Ishikawa (cell line): Measurements from ENCODE around the gene FAM221B.

ENCODE experiments used
- NFIC ChIP-seq: IDR thresholded peaks from 2 replicates; pipeline ENCODE4 v1.6.1; 2012
- YY1 ChIP-seq: IDR thresholded peaks from 2 replicates; pipeline ENCODE4 v1.6.1; 2012; ENCODE audit warnings: low read depth

DNA sequence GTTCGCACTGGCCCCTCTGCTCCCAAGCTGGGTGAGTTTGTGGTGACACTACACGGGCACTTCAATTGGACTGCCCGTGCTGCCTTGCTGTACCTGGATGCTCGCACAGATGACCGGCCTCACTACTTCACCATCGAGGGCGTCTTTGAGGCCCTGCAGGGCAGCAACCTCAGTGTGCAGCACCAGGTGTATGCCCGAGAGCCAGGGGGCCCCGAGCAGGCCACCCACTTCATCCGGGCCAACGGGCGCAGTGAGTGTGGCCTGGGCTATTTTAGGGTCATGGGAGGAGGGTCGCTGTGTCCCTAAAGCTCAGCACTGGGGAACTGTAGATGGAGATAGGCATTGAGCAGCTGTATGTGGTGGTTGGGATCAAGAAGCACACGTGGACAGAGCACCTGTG is 35.7 kb downstream of the FAM221B start:
- TF ChIP-seq YY1 (no peak), NFIC (no peak)
